ENCODE data around the gene CCL22. TPM values are rescaled to one million over a fixed set of nuclear protein-coding genes. Genes with fewer than 3 reads are reported as not detected.
"Not testable (repeated sequence)": the region's sequence is repeated elsewhere in the genome, so short reads cannot be mapped to it uniquely, and the experiment has no call there.

CCL22 gene
- total RNA-seq, 2 donors from 2014 or later: 0.19 to 0.46 TPM

- DNase-seq (ENCODE audit: low spot score); intact Hi-C loops (cut with DNase I): not testable (repeated sequence)
Observed at GRCh38 chr16:57344094-57344493, 14.5 kb upstream of the CCL22 start.

- DNase-seq (ENCODE audit: low spot score): no peak
- intact Hi-C loops (cut with DNase I): no loop called here
Observed at GRCh38 chr16:57345021-57345420, 13.6 kb upstream of the CCL22 start.

GRCh38 chr16:57345666-57346204 lies 12.8 kb upstream of the CCL22 start:
- DNase-seq (ENCODE audit: low spot score): no peak
- intact Hi-C loops (cut with DNase I): no loop called here

GRCh38 chr16:57347858-57348257 lies 10.7 kb upstream of the CCL22 start:
- DNase-seq (ENCODE audit: low spot score): no peak
- intact Hi-C loops (cut with DNase I): no loop called here

GRCh38 chr16:57348327-57348726 lies 10.3 kb upstream of the CCL22 start:
- intact Hi-C loops (cut with DNase I): no loop called here
- DNase-seq (ENCODE audit: low spot score): no peak

GRCh38 chr16:57349212-57350031 lies 9.2 kb upstream of the CCL22 start:
- DNase-seq (ENCODE audit: low spot score): no peak

GRCh38 chr16:57352636-57353047 lies 5.9 kb upstream of the CCL22 start:
- DNase-seq (ENCODE audit: low spot score): no peak
- intact Hi-C loops (cut with DNase I): no loop called here

More at GRCh38 chr16:57349212-57350031, 9.2 kb upstream of the CCL22 start:
- intact Hi-C loops (cut with DNase I): no loop called here

GRCh38 chr16:57354311-57354710 lies 4.3 kb upstream of the CCL22 start:
- intact Hi-C loops (cut with DNase I): no loop called here
- no peak for DNase-seq (ENCODE audit: low spot score)

- intact Hi-C loops (cut with DNase I): no loop called here
- peak; percentile 7 for DNase-seq (ENCODE audit: low spot score)
Observed at GRCh38 chr16:57355898-57356414, 2.6 kb upstream of the CCL22 start.

GRCh38 chr16:57356547-57356946 lies 2.0 kb upstream of the CCL22 start:
- intact Hi-C loops (cut with DNase I): no loop called here
- peak; percentile 28 for DNase-seq (ENCODE audit: low spot score)

- peak; percentile 74 for DNase-seq (ENCODE audit: low spot score)
- intact Hi-C loops (cut with DNase I): no loop called here
Observed at GRCh38 chr16:57357330-57358085, 1.1 kb upstream of the CCL22 start.

- DNase-seq (ENCODE audit: low spot score): no peak
- intact Hi-C loops (cut with DNase I): no loop called here
Observed at GRCh38 chr16:57358086-57358420, 530 bp upstream of the CCL22 start.

- DNase-seq (ENCODE audit: low spot score): peak; percentile 67
- intact Hi-C loops (cut with DNase I): no loop called here
Observed at GRCh38 chr16:57360321-57360935, 1.8 kb downstream of the CCL22 start.

- intact Hi-C loops (cut with DNase I): no loop called here
- peak; percentile 17 for DNase-seq (ENCODE audit: low spot score)
Observed at GRCh38 chr16:57361404-57361803, 2.8 kb downstream of the CCL22 start.

- no peak for DNase-seq (ENCODE audit: low spot score)
- intact Hi-C loops (cut with DNase I): no loop called here
Observed at GRCh38 chr16:57364143-57364542, 5.6 kb downstream of the CCL22 start.

GRCh38 chr16:57366544-57367040 lies 8.0 kb downstream of the CCL22 start:
- intact Hi-C loops (cut with DNase I): loop anchor here in 1 of 2 donors (1.0 to 5.0 kb wide), 2 partner anchors 14 to 34 kb away; no protein-coding TSS in a partner anchor
- DNase-seq (ENCODE audit: low spot score): peak; percentile 42

GRCh38 chr16:57367116-57367752 lies 8.7 kb downstream of the CCL22 start:
- DNase-seq (ENCODE audit: low spot score): peak; percentile 53

GRCh38 chr16:57371494-57372371 lies 13.2 kb downstream of the CCL22 start:
- no peak for DNase-seq (ENCODE audit: low spot score)
- intact Hi-C loops (cut with DNase I): no loop called here

More at GRCh38 chr16:57367116-57367752, 8.7 kb downstream of the CCL22 start:
- intact Hi-C loops (cut with DNase I): loop anchor here in 1 of 2 donors (1.0 to 5.0 kb wide), 2 partner anchors 13 to 35 kb away; no protein-coding TSS in a partner anchor
